Globus pallidus (tissue), 1 donor: ENCODE results near the gene LRRC42.

Experiments
- DNase-seq: peaks from one replicate; pipeline ENCODE4 v3.0.0-alpha.2; 2015; ENCODE audit warnings: low spot score

The LRRC42 gene

DNA sequence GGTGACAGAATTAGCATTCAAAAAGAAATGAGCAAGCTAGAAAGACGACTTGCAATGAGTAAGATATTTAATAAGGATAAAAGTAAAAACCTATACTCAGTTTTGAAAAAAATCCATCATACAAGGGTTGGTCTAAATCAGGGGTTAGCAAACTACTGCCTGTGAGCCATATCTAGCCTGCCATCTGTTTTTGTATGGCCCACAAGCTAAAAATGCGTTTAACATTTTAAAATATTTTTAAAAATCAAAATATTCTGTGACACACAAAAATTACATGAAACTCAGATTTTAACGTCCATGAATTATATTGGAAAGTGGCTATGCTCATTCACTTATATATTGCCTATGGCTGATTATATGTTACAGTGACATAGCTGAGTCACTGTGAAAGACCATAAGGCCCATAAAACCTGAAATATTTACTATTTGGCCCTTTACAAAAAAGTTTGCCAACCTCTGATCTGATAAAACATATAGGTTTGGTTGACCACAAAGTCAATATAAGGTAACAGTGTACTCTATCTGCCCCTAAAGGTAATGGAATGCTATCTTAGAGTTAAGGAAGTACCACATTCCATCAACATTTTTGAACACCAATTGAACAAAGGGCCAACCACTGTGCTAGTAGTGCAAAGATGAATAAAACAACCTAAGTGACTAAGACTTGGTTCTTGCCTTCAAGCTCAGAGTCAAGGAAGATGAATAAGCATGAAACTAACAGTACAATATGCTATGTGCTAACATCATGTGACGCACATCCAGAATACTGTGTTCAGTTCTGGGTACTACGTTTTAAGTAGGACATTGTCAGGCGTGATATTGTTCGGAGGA, 3.8 kb upstream of the LRRC42 start:
- DNase-seq, result no peak

- DNase-seq, result no peak
Observed at GRCh38 chr1:53943090-53943489, 3.1 kb upstream of the LRRC42 start.

GRCh38 chr1:53943490-53944043, 2.6 kb upstream of the LRRC42 start:
- DNase-seq, result no peak

DNA sequence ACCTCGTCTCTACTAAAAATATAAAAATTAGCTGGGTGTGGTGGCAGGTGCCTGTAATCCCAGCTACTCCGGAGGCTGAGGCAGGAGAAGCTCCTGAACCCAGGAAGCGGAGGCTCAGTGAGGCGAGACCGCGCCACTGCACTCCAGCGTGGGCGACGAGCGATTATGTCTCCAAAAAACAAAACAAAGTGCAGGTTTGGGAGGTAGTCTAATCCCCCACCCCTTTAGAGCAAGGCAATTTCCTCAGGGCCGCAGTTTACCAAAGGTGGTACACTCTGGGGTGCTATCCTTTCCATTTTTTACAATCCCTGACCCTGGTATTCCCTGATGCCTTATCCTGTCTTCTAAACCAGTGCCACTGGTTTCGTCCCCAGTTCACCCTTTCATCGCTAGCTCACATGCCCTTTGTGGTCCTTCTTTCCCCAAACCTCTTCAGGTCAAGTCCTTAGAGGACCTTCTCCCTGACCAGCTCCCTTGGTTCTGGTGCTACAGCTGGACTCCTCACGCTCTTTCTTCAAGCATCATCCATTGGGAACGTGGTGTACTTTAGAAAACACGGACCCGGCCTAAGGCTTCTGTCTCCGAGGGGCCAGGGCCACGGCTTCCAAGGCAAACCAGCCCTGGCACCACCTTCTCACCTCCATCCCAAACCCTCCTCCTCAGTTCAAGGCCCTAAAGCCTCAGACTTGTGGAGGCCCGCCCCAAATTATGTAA, 1.5 kb upstream of the LRRC42 start:
- DNase-seq, result no peak

GRCh38 chr1:53945183-53945432, 1.0 kb upstream of the LRRC42 start:
- DNase-seq, result no peak

DNA sequence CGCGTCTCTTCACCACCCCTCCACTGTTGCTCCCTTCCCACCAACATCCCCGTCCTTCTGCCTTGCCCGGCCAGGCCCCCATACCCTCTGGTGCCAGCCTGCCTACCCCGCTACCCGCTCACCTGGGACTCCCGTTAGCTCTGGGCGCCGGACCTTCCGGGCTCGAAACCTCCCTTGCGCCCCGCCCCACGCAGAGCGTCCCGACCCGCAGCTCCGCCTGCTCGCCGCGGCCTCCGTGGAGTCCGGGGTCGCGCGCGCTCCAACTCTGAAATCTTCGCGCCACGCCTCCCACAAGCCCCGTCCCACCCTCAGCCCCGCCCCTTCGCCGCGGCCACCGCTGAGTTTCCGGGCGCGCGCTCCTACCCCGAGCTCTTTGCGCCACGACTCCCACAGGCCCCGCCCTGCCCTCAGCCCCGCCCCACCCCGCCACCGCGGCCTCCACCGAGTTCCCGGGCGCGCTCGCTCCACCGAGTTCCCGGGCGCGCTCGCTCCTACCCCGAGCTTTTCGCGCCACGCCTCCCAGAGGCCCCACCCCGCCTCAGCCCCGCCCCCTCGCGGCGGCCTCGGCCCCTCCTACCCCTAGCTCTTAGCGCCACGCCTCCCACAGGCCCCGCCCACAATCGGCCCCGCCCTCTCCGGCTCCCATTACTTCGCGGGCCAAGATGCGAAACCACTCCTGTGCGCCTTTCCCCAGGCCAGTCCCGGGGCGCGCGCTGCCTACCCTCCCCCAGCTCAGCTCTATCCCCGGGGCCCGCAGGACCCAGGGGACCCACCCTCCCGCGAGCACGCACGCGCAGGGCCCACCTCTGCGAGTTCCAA, 508 bp upstream of the LRRC42 start, which contains the start of gene IFT25:
Gene IFT25, minus strand, starts transcription at position 267 of the 819 bp plus-strand sequence. CDS start 5,617 bp downstream, outside the sequence.
- peak; percentile 96 for DNase-seq

- no peak for DNase-seq
Observed at GRCh38 chr1:53947172-53947907, 1.2 kb downstream of the LRRC42 start.

DNA sequence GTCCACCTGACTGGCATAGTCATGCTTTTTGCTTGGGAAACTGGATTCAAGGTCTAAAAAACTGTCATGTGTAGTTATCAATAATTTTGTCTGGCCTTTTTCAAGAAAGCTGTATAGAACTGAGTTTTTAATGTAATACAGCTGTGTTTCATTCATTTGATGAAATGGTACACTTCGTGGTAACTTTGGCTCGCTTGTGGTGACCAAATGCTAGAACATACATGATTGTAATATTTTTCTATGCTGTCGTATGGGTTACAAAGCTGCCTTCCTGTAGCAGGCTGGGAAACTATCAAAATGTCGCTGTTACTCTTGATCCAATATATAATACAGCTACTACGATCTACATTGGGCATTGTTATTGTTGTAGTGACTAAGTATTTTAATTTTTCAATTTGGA, 2.1 kb downstream of the LRRC42 start:
- DNase-seq, result no peak

DNA sequence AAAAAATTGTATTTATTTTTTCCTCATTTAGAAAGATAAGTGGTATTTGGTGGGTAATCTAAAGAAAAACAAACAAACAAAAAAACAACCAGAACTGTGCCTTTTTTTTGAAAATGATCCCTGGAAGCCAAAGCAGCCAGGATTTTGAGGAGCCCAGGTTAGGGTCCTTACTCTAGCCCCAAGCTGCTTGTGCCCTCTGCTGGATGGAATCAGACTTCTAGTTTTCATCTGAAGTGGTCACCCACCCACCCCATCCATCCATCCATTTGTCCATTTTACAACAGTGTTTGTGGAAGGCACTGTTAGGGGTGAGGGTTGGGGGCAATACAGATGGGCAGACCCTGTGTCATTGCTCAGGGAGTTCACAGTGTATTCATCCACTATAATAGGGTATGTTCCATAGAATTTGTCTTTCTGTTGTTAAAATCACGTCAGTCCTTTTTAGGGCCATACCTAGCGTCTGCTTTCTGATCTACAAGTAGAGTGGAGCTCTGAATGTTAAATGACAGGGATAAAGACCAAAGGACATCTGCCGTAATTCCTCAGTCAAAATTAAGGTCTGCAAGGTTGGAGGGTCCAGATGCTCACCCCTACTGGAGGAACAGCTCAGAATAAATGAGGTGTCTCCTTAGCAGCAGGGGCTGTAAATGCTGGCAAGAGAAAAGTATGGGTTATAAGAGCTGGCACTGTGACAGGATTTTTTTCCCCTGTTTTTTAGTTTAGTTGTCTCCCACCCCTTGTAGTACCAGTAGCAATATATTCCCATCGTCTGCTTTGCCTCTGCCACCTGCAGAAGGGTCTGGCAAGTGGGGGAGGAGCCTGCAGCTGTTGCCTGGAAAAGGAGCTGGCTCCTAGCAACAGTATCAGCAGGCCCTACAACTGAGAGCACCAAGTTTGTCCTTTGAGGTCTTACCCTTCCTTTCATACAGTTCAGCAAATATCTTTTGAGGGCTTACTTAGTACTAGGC, 3.2 kb downstream of the LRRC42 start:
- DNase-seq, result no peak

DNA sequence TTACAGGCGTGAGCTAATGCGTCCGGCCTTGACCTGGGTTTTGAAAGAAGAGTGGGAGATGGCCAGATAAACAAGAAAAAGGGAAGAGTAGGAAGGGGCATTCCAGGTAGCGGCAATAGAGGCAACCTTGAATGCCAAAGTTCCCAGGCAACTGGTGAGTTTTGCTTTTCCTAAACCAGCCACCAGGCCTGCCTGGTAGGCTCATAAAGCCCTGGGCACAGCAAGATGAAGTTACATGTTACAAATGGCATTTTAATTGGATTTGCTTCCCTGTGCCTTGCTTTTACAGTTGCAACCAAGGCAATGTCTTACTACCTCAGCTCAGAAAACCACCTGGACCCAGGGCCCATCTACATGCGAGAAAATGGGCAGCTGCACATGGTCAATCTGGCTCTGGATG, 5.5 kb downstream of the LRRC42 start:
- DNase-seq, result no peak

DNA sequence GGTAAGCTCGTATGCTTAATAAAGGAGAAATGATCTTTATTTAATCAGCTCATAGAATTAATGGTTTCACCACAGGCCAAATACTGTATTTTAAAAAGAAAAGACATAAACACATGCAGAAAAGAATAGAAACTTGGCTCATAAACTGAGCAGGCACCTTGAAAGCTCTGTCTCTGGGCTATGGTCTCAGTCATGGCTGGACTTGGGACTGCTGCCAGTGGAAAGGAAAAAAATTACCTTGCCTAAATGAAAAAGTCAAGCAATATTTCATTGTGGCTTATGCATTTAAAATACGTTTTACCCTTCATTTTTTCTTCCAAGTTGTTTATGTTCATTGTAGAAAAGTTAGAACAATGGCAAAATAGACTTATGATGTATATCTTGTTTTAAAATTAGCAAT, 8.0 kb downstream of the LRRC42 start:
- DNase-seq, result no peak

GRCh38 chr1:53956308-53957168, 10.4 kb downstream of the LRRC42 start:
- no peak for DNase-seq

DNA sequence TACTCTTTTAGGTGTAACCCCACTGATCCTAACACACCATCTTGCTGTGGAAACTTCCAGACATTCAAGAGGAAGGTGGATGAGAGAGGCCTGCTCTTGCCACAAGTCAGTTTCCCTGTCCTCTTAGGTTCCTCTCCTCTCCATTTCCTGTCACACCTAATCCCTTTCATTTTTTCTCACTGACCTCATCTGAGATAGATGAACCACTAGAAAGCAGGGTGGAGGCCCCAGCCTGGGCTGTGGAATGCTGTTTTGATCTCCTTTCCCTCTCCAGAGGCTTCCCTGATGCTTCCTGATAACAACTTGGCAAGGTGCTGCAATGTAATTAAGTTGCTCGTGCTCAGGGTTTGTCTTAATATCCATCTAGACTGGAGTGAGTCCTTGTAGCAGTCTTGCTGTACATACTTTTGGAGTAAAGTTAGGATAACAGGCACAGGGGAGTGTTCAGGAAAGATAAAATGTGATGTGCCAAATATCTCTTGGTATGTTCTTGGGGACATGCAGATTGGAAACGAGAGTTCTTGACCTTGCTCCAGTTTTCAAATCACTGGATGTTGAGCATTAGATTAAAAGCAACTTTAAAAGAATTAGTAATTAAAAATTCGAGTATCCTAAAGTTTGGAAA, 11.2 kb downstream of the LRRC42 start:
- DNase-seq, result no peak

DNA sequence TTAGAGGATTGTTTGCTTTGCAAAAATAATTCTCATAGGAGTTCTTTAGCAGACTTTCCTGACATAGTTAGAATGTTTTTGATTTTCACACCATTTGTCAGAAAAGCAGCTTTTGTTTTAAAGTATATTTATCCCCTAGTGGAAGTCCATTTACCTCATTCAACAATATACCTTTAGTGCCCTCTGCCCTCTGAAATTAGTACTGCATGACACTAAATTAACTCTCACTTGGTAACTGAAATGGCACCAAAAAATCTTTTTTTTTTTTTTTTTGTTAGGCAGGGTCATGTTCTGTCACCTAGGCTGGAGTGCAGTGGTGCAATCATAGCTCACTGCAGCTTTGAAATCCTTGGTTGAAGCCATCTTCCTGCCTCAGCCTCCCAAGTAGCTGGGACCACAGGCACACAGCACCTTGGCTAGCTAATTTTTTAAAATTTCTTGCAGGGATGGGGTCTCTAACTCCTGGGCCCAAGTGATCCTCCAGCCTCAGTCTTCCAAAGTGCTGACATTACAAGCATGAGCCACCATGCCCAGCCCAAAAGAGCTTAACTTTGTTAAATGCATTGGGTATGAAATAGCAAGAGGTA, 13.6 kb downstream of the LRRC42 start:
- no peak for DNase-seq

- DNase-seq, result no peak
Observed at GRCh38 chr1:53962395-53962794, 16.2 kb downstream of the LRRC42 start.

GRCh38 chr1:53963460-53963859, 17.3 kb downstream of the LRRC42 start:
- no peak for DNase-seq

- no peak for DNase-seq
Observed at GRCh38 chr1:53964109-53964508, 18.0 kb downstream of the LRRC42 start.

DNA sequence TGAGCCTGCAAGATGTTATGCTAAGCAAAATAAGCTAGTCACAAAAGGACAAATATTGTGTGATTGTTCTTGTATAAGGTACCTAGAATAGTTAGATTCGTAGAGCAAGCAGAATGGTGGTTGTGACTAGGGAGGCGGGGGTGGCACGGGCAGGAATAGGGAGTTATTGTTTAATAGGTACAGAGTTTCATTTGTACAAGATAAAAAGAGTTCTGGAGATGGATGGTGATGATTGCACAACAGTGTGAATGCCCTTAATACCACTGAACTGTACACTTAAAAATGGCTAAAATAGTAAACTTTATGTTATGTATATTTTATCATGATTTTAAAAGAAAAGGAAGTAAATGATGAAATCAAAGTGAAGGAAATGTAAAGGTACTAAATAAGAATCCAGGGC, 20.6 kb downstream of the LRRC42 start:
- no peak for DNase-seq
